Thyroid gland (tissue), 4 donors: ENCODE data around the gene KCNAB1. TPM values are rescaled to one million over a fixed set of nuclear protein-coding genes. Genes with fewer than 3 reads are reported as not detected.

Experiments
- DNase-seq, 2 donors: peaks; one replicate each; pipeline ENCODE4 v3.0.0-alpha.2; 2019
- H3K27ac ChIP-seq, 3 donors: fragments of 200-600 bp; sonication (generic); 1 replicate in 2 of 3; 2 replicates in 1 of 3; pipeline ENCODE4 v1.5.1; 2016 to 2019; ENCODE audit warnings: mild to moderate bottlenecking in 1 of 3, moderate library complexity in 1 of 3
- H3K27me3 ChIP-seq: fragments of 200-600 bp; sonication (generic); one replicate; pipeline ENCODE4 v1.5.1; 2019
- H3K36me3 ChIP-seq, 2 donors: fragments of 200-600 bp; sonication (generic); one replicate each; pipeline ENCODE4 v1.5.1; 2016 to 2019
- H3K4me1 ChIP-seq, 2 donors: fragments of 200-600 bp; sonication (generic); one replicate each; pipeline ENCODE4 v1.5.1; 2017 to 2019
- H3K4me3 ChIP-seq, 3 donors: fragments of 200-600 bp; sonication (generic); replicated peaks in 1 of 3; 1 replicate in 2 of 3; 2 replicates in 1 of 3; pipeline ENCODE4 v1.5.1; 2016; ENCODE audit warnings: mild to moderate bottlenecking in 1 of 3
- H3K9me3 ChIP-seq: fragments of 200-600 bp; sonication (generic); one replicate; pipeline ENCODE4 v1.5.1; 2017
- POLR2A ChIP-seq, 2 donors: fragments of 450-650 bp; IDR thresholded peaks; one replicate each; pipeline ENCODE4 v1.6.1; 2017; ENCODE audit warnings: antibody characterized with exemption in 2 of 2, mild to moderate bottlenecking in 2 of 2, moderate library complexity in 1 of 2
- WGBS, 2 donors: methylation state at CpG; one replicate each; pipeline ENCODE4 v1.1.5; 2017; 5-methylcytosine and 5-hydroxymethylcytosine counted together
- intact Hi-C: fragments of 100-400 bp; cut with DNase I; formaldehyde crosslinking; loops from one replicate; pipeline ENCODE4 v1.15.1; 2023
- total RNA-seq, 4 donors: library from RNA; depleted of rRNA; stranded (reverse); fragments of >200 nt; gene quantifications; one replicate each; pipeline ENCODE4 v1.2.3, GENCODE V29; 2016
- TF ChIP-seq, protein P1 (sequence below), 6 experiments: fragments of 200-600 bp in 3 of 6; fragments of 450-650 bp in 3 of 6; sonication (generic) in 3 of 6; IDR thresholded peaks; one replicate each; pipeline ENCODE4 v1.5.1; 2016 to 2019; ENCODE audit warnings: antibody characterized with exemption in 6 of 6, mild to moderate bottlenecking in 2 of 6, inconsistent platforms in 1 of 6, moderate library complexity in 1 of 6

Gene KCNAB1
- total RNA-seq, 4 donors from 2014 or later = 19.3 to 26.1 (median 22.9) TPM

DNA sequence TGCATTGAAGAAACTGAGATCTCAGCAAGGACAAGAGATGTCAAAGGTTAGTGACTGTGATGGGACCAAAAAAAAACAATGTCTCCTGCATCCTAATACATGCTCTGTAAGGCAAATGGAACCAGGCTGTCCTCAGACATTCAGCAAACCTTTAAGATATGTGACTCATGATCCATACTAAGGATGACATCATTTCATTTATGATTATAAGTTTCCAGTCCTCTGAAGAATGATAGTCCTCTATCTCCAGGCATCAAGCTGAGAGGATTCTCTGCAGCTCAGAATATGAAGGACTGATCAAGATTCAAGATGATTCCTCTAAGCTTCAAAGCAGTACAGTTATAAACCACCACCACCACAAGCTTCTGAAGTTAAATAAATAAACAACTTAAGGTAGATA, 386.9 kb downstream of the KCNAB1 start:
- Histone ChIP-seq H3K36me3 (no peaks in the 10 kb centered on the region), H3K27ac (no peak overlapping the region), H3K9me3 (no peaks in the 10 kb centered on the region), H3K4me1 (no peaks in the 10 kb centered on the region), H3K27me3 (no peaks in the 10 kb centered on the region), H3K4me3 (no peak overlapping the region)
- TF ChIP-seq POLR2A (IDR thresholded peaks at IDR 0.05) = no peak
- TF ChIP-seq, protein P1, sequence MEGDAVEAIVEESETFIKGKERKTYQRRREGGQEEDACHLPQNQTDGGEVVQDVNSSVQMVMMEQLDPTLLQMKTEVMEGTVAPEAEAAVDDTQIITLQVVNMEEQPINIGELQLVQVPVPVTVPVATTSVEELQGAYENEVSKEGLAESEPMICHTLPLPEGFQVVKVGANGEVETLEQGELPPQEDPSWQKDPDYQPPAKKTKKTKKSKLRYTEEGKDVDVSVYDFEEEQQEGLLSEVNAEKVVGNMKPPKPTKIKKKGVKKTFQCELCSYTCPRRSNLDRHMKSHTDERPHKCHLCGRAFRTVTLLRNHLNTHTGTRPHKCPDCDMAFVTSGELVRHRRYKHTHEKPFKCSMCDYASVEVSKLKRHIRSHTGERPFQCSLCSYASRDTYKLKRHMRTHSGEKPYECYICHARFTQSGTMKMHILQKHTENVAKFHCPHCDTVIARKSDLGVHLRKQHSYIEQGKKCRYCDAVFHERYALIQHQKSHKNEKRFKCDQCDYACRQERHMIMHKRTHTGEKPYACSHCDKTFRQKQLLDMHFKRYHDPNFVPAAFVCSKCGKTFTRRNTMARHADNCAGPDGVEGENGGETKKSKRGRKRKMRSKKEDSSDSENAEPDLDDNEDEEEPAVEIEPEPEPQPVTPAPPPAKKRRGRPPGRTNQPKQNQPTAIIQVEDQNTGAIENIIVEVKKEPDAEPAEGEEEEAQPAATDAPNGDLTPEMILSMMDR (IDR thresholded peaks at IDR 0.05) = no peak
- intact Hi-C loops = loop anchor here (5.0 kb wide), 1 partner anchor 355 kb away; no protein-coding TSS in a partner anchor
- no peak for DNase-seq

DNA sequence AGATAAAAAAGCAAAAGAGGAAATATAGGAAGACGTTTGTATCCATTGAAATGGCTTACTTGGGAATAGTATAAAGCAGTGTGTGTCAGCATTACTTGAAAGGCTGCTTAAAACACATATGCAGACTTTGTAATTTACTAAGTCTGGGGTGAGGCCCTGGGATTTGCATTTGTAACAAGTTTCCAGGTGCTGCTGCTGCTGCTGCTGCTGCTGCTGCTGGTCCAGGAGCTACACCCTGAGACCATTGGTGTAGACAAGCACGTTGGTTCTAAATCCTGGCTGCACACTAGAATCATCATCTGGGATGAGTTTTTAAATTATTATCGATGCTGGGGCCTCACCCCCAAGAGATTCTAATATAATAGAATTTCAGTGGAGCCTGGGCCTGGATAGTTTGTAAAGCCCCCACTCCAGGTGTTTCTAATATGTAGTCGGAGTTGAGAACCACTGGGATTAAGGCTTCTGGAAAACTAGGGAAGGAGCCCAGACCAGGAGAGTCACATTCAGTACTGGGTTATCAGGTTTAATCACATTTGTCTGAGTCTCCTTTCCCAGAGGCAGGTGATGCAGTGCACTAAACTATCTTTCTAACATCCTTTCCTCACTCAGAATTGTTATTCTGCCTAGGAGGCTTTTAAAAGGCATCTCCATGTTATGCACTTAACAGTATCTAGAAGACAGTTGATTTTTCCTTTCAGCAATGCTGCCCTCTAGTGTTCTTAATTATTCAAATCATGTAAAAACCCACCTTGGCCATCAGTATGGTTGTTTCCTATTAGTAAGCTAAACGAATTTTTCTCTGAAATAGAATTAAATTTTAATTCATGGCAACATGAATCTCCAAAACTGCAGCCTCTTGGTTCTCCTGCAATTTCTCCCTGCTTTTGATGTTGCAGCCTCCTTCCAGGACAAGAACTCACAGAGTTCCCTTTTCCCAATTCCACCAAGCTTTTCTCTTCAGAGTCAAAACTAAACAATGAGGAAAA, 389.1 kb downstream of the KCNAB1 start:
- intact Hi-C loops = loop anchor here (5.0 to 10.0 kb wide), 2 partner anchors 335 to 357 kb away; no protein-coding TSS in a partner anchor
- TF ChIP-seq POLR2A (IDR thresholded peaks at IDR 0.05) = no peak
- TF ChIP-seq, protein P1 (IDR thresholded peaks at IDR 0.05) = peak in 5 of 6 experiments; percentile 45 to 75 (median 59)
- H3K36me3 ChIP-seq = no peaks in the 10 kb centered on the region

DNA sequence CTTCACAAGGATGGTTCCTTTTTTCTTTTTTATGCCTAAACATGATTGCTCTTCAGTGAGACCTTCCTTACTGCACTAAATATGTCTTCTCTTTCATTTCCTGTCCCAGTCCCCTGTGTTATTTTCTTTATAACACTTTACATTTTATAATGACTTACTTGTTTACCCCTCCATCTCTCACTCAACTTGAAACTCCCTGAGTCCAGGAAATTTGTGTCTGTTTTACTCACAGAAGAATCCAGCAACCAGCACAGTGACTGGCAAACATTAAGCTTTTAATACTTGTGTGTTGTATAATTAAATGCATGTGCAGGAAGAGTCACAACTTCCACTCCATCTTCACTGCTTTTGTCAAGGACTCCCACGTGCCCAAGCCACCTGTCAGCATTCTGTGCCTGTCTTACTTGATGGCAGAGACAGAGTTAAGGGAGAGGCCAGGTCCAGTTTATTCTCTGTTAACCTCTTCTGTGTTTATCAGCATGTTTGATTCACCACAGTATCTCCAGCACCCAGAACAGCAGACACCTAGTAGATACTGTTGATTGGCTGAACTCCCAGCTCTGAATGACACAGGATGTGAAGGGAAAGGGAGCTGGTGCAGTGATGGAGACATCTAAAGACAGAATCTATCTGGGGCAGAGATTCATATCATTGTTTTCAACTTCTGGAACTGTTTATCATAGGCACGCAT, 391.8 kb downstream of the KCNAB1 start:
- H3K4me3 ChIP-seq = no peak overlapping the region
- H3K27me3 ChIP-seq = no peaks in the 10 kb centered on the region
- intact Hi-C loops = loop anchor here (10.0 kb wide), 1 partner anchor 337 kb away; no protein-coding TSS in a partner anchor
- no peak for TF ChIP-seq POLR2A (IDR thresholded peaks at IDR 0.05)
- TF ChIP-seq, protein P1 (IDR thresholded peaks at IDR 0.05) = no peak
- H3K36me3 ChIP-seq = no peaks in the 10 kb centered on the region
- H3K27ac ChIP-seq = no peak overlapping the region
- no peak for DNase-seq
- WGBS, 2 donors = 79 to 84% methylated on average over 2 of the region's 2 CpGs
- H3K4me1 ChIP-seq = peaks cover 0 to 21% of the 10 kb centered on the region in 2 donors
- no peaks in the 10 kb centered on the region for H3K9me3 ChIP-seq

More for the DNA sequence above, 389.1 kb downstream of the KCNAB1 start:
- DNase-seq = no peak
- Histone ChIP-seq H3K4me1 (peaks cover 0 to 9% of the 10 kb centered on the region in 2 donors), H3K27ac (no peak overlapping the region), H3K4me3 (no peak overlapping the region), H3K27me3 (no peaks in the 10 kb centered on the region), H3K9me3 (no peaks in the 10 kb centered on the region)
- WGBS, 2 donors = 57 to 67% methylated on average over 5 of the region's 5 CpGs

DNA sequence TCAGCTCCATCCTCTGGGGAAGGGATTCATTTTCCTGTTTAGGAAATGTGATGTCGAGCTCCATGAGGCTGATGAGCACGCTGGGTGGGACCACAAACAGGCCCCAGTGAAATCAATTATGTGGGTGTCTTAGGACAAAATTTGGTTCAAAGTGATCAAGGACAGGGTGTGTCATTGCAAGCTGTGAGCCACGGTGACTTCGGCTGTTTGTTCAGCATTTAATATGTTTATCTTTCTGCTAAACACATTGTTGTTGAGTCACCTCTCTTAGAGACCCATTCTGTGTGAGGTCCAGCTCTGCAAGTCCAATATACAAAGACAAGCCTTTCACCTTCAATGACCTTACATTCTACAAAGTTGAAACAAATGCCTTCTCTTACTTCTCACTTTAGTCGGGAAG, 393.2 kb downstream of the KCNAB1 start:
- Histone ChIP-seq H3K9me3 (no peaks in the 10 kb centered on the region), H3K4me1 (peaks cover 5 to 34% of the 10 kb centered on the region in 2 donors), H3K36me3 (no peaks in the 10 kb centered on the region), H3K27me3 (no peaks in the 10 kb centered on the region), H3K4me3 (no peak overlapping the region), H3K27ac (no peak overlapping the region)
- WGBS, 2 donors = 47 to 51% methylated on average over 5 of the region's 5 CpGs
- intact Hi-C loops = loop anchor here (10.0 kb wide), 1 partner anchor 339 kb away; no protein-coding TSS in a partner anchor
- no peak for DNase-seq
- TF ChIP-seq, protein P1 (IDR thresholded peaks at IDR 0.05) = no peak
- TF ChIP-seq POLR2A (IDR thresholded peaks at IDR 0.05) = no peak
